ENCODE data around the gene IL10RA.
"Not testable (repeated sequence)": the region's sequence is repeated elsewhere in the genome, so short reads cannot be mapped to it uniquely, and the experiment has no call there.

IL10RA gene

GRCh38 chr11:117993988-117994745 lies 8.0 kb downstream of the IL10RA start:
- DNase-seq: no peak

GRCh38 chr11:117995472-117995871 lies 9.3 kb downstream of the IL10RA start:
- no peak for DNase-seq

GRCh38 chr11:117996058-117996457 lies 9.9 kb downstream of the IL10RA start:
- DNase-seq: no peak

GRCh38 chr11:117997406-117997805 lies 11.2 kb downstream of the IL10RA start:
- DNase-seq: no peak

GRCh38 chr11:117997823-117998579 lies 11.8 kb downstream of the IL10RA start:
- DNase-seq: no peak

GRCh38 chr11:117998664-117999353 lies 12.6 kb downstream of the IL10RA start:
- no peak for DNase-seq

- no peak for DNase-seq
These were observed 13.3 kb downstream of the IL10RA start for GRCh38 chr11:117999354-117999993.

- no peak for DNase-seq
These were observed 14.1 kb downstream of the IL10RA start for GRCh38 chr11:118000067-118000849.

GRCh38 chr11:118000850-118001228 lies 14.6 kb downstream of the IL10RA start:
- DNase-seq: no peak

GRCh38 chr11:118001494-118001971 lies 15.3 kb downstream of the IL10RA start:
- no peak for DNase-seq

GRCh38 chr11:118002010-118002540 lies 15.9 kb downstream of the IL10RA start:
- no peak for DNase-seq

- DNase-seq: no peak
These were observed 16.6 kb downstream of the IL10RA start for GRCh38 chr11:118002541-118003423.

- DNase-seq: no peak
These were observed 17.3 kb downstream of the IL10RA start for GRCh38 chr11:118003456-118003855.

- no peak for DNase-seq
These were observed 18.5 kb downstream of the IL10RA start for GRCh38 chr11:118004543-118005223.

- DNase-seq: no peak
These were observed 19.3 kb downstream of the IL10RA start for GRCh38 chr11:118005224-118006152.

- no peak for DNase-seq
These were observed 19.9 kb downstream of the IL10RA start for GRCh38 chr11:118006153-118006534.

GRCh38 chr11:118007040-118007439 lies 20.8 kb downstream of the IL10RA start:
- DNase-seq: no peak

- not testable (repeated sequence) for DNase-seq
These were observed 21.5 kb downstream of the IL10RA start for GRCh38 chr11:118007563-118008270.

Measured in right forelimb (tissue), 1 donor.